Osteocyte (in vitro differentiated cells): ENCODE data around the gene RBMS1. TPM values are rescaled to one million over a fixed set of nuclear protein-coding genes. Genes with fewer than 3 reads are reported as not detected.

ENCODE experiments used
- DNase-seq: peaks from one replicate; pipeline ENCODE4 v3.0.0; 2021; ENCODE audit warnings: mixed read lengths; ENCODE audit not compliant: unreplicated experiment; ENCODE audit errors: extremely low spot score
- H3K27ac Mint-ChIP-seq: one replicate; pipeline ENCODE4 v1.8.0; 2021; ENCODE audit warnings: mild to moderate bottlenecking, mixed read lengths; ENCODE audit not compliant: unreplicated experiment
- H3K27me3 Mint-ChIP-seq: one replicate; pipeline ENCODE4 v1.8.0; 2021; ENCODE audit warnings: mixed read lengths; ENCODE audit not compliant: unreplicated experiment
- H3K36me3 Mint-ChIP-seq: one replicate; pipeline ENCODE4 v1.8.0; 2021; ENCODE audit warnings: mixed read lengths; ENCODE audit not compliant: unreplicated experiment
- H3K4me1 Mint-ChIP-seq: one replicate; pipeline ENCODE4 v1.8.0; 2021; ENCODE audit warnings: mixed read lengths; ENCODE audit not compliant: unreplicated experiment
- H3K4me3 Mint-ChIP-seq: one replicate; pipeline ENCODE4 v1.8.0; 2021; ENCODE audit warnings: mild to moderate bottlenecking, moderate library complexity, mixed read lengths; ENCODE audit not compliant: unreplicated experiment
- H3K9me3 Mint-ChIP-seq: one replicate; pipeline ENCODE4 v1.8.0; 2021; ENCODE audit warnings: mixed read lengths; ENCODE audit not compliant: unreplicated experiment
- CTCF ChIP-seq: fragments of 200-600 bp; sonication (generic); IDR thresholded peaks from 2 replicates; pipeline ENCODE4 v1.5.0; 2021; ENCODE audit warnings: antibody characterized with exemption, mild to moderate bottlenecking, moderate library complexity
- total RNA-seq: library from RNA; stranded (reverse); gene quantifications from 2 replicates; pipeline ENCODE4 v1.2.1, GENCODE V29; 2021

The RBMS1 gene
- total RNA-seq, 1 donor from 2014 or later = 169 TPM

- Mint-ChIP-seq H3K27me3 (no peaks in the 10 kb centered on the region), H3K4me1 (peaks cover 67% of the 10 kb centered on the region), H3K27ac (no peak overlapping the region), H3K4me3 (no peak overlapping the region), H3K36me3 (peaks cover 9% of the 10 kb centered on the region), H3K9me3 (no peaks in the 10 kb centered on the region)
- DNase-seq = no peak
- no peak for TF ChIP-seq CTCF
Observed at GRCh38 chr2:160420711-160421110, 72.9 kb downstream of the RBMS1 start.

DNA sequence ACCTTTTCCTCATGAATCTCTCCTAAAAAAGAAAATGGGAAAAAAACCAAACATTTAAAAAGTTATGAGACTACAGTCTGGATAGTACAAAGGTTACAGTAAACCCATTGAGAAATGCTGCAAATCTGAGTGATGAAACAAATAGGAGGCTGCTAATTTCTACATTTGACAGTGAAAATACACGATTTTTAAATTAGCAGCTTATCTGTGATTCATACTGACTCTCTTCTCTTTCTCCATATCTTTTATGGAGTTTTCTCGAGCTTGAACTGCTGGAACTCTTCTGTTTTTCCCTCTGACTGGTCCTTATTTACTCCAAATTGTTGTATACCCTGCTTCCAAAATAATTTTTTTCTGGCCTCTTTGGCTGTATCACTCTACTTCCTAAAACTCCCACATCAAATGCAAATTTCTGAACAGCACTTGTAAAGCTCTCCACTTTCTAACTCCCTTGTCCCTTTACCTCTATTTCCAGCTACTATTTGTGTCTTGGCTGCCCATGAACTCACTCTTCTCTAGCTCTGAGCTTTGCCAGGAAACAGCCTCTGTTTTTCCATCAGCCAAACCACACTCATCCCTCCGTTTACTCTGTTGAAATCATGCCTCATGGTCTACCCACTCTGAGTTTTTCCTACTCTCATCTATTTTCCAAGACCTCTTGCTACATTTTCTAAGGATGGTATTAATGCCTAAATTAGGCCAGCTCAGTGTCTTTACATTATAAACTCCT, 73.7 kb downstream of the RBMS1 start:
- DNase-seq = no peak
- Mint-ChIP-seq H3K4me3 (no peak overlapping the region), H3K4me1 (peaks cover 67% of the 10 kb centered on the region), H3K27me3 (no peaks in the 10 kb centered on the region), H3K27ac (peak overlapping the region; percentile 69), H3K9me3 (no peaks in the 10 kb centered on the region), H3K36me3 (peaks cover 9% of the 10 kb centered on the region)
- no peak for TF ChIP-seq CTCF

DNA sequence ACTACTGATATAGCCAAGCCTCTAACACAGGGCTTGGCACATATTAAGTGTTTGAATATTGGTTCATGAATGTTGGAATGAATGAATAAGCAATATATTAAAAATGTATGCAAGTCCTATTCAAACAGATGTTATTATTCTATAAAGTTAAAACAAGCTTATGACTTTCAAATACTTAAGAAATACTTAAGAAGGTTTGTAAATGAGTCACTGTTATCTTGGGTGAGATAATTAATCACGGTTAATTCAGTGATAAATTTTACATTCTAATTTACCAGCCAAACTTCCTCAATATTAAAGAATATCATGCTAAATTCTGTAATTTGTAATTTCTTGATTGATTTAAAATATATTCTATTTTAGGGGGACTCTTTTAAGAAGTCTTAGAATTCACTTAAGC, 74.8 kb downstream of the RBMS1 start:
- H3K4me3 Mint-ChIP-seq = no peak overlapping the region
- no peaks in the 10 kb centered on the region for H3K9me3 Mint-ChIP-seq
- no peak for DNase-seq
- peaks cover 66% of the 10 kb centered on the region for H3K4me1 Mint-ChIP-seq
- TF ChIP-seq CTCF = no peak
- H3K36me3 Mint-ChIP-seq = peaks cover 9% of the 10 kb centered on the region
- no peaks in the 10 kb centered on the region for H3K27me3 Mint-ChIP-seq
- peak overlapping the region; percentile 83 for H3K27ac Mint-ChIP-seq

- H3K36me3 Mint-ChIP-seq = peaks cover 5% of the 10 kb centered on the region
- no peaks in the 10 kb centered on the region for H3K9me3 Mint-ChIP-seq
- H3K27ac Mint-ChIP-seq = peak overlapping the region; percentile 83
- H3K4me3 Mint-ChIP-seq = no peak overlapping the region
- no peak for TF ChIP-seq CTCF
- H3K4me1 Mint-ChIP-seq = peaks cover 63% of the 10 kb centered on the region
- DNase-seq = no peak
- H3K27me3 Mint-ChIP-seq = no peaks in the 10 kb centered on the region
Observed at GRCh38 chr2:160418398-160418765, 75.2 kb downstream of the RBMS1 start.

GRCh38 chr2:160417745-160418397, 75.7 kb downstream of the RBMS1 start:
- Mint-ChIP-seq H3K36me3 (peaks cover 3% of the 10 kb centered on the region), H3K4me3 (peak overlapping the region; percentile 31), H3K9me3 (no peaks in the 10 kb centered on the region), H3K27ac (peak overlapping the region; percentile 83), H3K27me3 (no peaks in the 10 kb centered on the region), H3K4me1 (peaks cover 59% of the 10 kb centered on the region)
- DNase-seq = no peak
- TF ChIP-seq CTCF = no peak
